HUES48 (cell line): Measurements from ENCODE around the gene ELOB.

ENCODE experiments used
- H3K27ac ChIP-seq: one replicate; pipeline ENCODE4 v1.7.0; 2013; ENCODE audit warnings: low read depth, low read length, inconsistent platforms
- H3K27me3 ChIP-seq: 2 replicates; pipeline ENCODE4 v1.6.1; 2013; ENCODE audit warnings: mild to moderate bottlenecking, low read length; ENCODE audit not compliant: control insufficient read depth, insufficient read depth
- H3K36me3 ChIP-seq: 2 replicates; pipeline ENCODE4 v1.6.1; 2013; ENCODE audit warnings: low read length; ENCODE audit not compliant: control insufficient read depth, insufficient read depth
- H3K4me1 ChIP-seq: 2 replicates; pipeline ENCODE4 v1.6.1; 2013; ENCODE audit warnings: mild to moderate bottlenecking, low read length; ENCODE audit not compliant: control insufficient read depth, insufficient read depth
- H3K4me3 ChIP-seq: 2 replicates; pipeline ENCODE4 v1.5.1; 2013; ENCODE audit warnings: mild to moderate bottlenecking, low read depth, low read length
- H3K9ac ChIP-seq: 2 replicates; pipeline ENCODE4 v1.6.1; 2013; ENCODE audit warnings: mild to moderate bottlenecking, low read depth, low read length, moderate library complexity
- H3K9me3 ChIP-seq: 2 replicates; pipeline ENCODE4 v1.6.1; 2013; ENCODE audit warnings: low read length; ENCODE audit not compliant: control insufficient read depth, insufficient read depth

Gene ELOB

GRCh38 chr16:2769675-2770056 is 7.4 kb downstream of the ELOB start:
- Histone ChIP-seq H3K27me3 (no peaks in the 10 kb centered on the region), H3K36me3 (peaks cover 96% of the 10 kb centered on the region), H3K9me3 (no peaks in the 10 kb centered on the region; the same call in 1 of the 2 replicates), H3K4me1 (no peaks in the 10 kb centered on the region), H3K4me3 (no peak overlapping the region), H3K27ac (no peak overlapping the region), H3K9ac (no peak overlapping the region)

- H3K27me3 ChIP-seq, result no peaks in the 10 kb centered on the region
- no peak overlapping the region for H3K27ac ChIP-seq
- no peak overlapping the region for H3K9ac ChIP-seq
- H3K9me3 ChIP-seq, result no peaks in the 10 kb centered on the region; the same call in 1 of the 2 replicates
- H3K4me3 ChIP-seq, result no peak overlapping the region
- H3K4me1 ChIP-seq, result no peaks in the 10 kb centered on the region
- H3K36me3 ChIP-seq, result peaks cover 96% of the 10 kb centered on the region
Observed at GRCh38 chr16:2769100-2769529, 8.0 kb downstream of the ELOB start.

- Histone ChIP-seq H3K27ac (no peak overlapping the region), H3K9me3 (peaks cover 3% of the 10 kb centered on the region; the same call in 1 of the 2 replicates), H3K4me1 (no peaks in the 10 kb centered on the region), H3K9ac (no peak overlapping the region), H3K4me3 (no peak overlapping the region), H3K36me3 (peaks cover 96% of the 10 kb centered on the region), H3K27me3 (no peaks in the 10 kb centered on the region)
Observed at GRCh38 chr16:2768403-2769089, 8.5 kb downstream of the ELOB start.

- Histone ChIP-seq H3K4me3 (no peak overlapping the region), H3K4me1 (no peaks in the 10 kb centered on the region), H3K27ac (no peak overlapping the region), H3K36me3 (peaks cover 96% of the 10 kb centered on the region), H3K9me3 (peaks cover 10% of the 10 kb centered on the region; the same call in 1 of the 2 replicates), H3K9ac (no peak overlapping the region), H3K27me3 (no peaks in the 10 kb centered on the region)
Observed at GRCh38 chr16:2767891-2768290, 9.2 kb downstream of the ELOB start.

DNA sequence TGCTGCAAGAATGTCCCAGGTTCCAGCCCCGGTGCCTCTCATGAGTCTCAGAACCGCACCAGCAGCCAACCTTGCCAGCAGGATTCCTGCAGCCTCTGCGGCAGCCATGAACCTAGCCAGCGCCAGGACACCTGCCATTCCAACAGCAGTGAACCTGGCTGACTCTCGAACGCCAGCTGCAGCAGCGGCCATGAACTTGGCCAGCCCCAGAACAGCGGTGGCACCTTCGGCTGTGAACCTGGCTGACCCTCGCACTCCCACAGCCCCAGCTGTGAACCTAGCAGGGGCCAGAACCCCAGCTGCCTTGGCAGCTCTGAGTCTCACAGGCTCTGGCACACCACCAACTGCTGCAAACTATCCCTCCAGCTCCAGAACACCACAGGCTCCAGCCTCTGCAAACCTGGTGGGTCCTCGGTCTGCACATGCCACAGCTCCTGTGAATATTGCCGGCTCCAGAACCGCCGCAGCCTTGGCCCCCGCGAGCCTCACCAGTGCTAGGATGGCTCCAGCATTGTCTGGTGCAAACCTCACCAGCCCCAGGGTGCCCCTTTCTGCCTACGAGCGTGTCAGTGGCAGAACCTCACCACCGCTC is 9.8 kb downstream of the ELOB start:
- Histone ChIP-seq H3K4me3 (no peak overlapping the region), H3K36me3 (peaks cover 99% of the 10 kb centered on the region), H3K27ac (no peak overlapping the region), H3K9me3 (peaks cover 16% of the 10 kb centered on the region), H3K27me3 (no peaks in the 10 kb centered on the region), H3K9ac (no peak overlapping the region), H3K4me1 (no peaks in the 10 kb centered on the region)

DNA sequence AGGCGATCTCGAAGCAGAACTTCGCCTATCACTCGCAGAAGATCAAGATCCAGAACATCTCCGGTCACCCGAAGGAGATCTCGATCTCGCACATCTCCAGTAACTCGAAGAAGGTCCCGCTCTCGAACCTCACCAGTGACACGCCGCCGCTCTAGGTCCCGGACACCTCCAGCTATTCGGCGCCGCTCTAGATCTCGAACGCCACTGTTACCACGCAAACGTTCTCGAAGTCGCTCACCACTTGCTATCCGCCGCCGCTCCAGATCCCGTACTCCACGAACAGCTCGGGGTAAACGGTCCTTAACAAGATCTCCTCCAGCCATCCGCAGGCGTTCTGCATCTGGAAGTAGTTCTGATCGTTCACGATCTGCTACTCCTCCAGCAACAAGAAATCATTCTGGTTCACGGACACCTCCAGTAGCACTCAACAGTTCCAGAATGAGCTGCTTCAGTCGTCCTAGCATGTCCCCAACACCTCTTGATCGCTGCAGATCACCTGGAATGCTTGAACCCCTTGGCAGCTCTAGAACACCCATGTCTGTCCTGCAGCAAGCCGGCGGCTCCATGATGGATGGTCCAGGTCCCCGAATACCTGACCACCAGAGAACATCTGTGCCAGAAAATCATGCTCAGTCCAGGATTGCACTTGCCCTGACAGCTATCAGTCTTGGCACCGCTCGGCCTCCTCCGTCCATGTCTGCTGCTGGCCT is 10.5 kb downstream of the ELOB start:
- no peak overlapping the region for H3K27ac ChIP-seq
- H3K36me3 ChIP-seq, result peaks cover 99% of the 10 kb centered on the region
- H3K27me3 ChIP-seq, result no peaks in the 10 kb centered on the region
- H3K4me3 ChIP-seq, result no peak overlapping the region
- peaks cover 19% of the 10 kb centered on the region for H3K9me3 ChIP-seq
- H3K4me1 ChIP-seq, result no peaks in the 10 kb centered on the region
- no peak overlapping the region for H3K9ac ChIP-seq

DNA sequence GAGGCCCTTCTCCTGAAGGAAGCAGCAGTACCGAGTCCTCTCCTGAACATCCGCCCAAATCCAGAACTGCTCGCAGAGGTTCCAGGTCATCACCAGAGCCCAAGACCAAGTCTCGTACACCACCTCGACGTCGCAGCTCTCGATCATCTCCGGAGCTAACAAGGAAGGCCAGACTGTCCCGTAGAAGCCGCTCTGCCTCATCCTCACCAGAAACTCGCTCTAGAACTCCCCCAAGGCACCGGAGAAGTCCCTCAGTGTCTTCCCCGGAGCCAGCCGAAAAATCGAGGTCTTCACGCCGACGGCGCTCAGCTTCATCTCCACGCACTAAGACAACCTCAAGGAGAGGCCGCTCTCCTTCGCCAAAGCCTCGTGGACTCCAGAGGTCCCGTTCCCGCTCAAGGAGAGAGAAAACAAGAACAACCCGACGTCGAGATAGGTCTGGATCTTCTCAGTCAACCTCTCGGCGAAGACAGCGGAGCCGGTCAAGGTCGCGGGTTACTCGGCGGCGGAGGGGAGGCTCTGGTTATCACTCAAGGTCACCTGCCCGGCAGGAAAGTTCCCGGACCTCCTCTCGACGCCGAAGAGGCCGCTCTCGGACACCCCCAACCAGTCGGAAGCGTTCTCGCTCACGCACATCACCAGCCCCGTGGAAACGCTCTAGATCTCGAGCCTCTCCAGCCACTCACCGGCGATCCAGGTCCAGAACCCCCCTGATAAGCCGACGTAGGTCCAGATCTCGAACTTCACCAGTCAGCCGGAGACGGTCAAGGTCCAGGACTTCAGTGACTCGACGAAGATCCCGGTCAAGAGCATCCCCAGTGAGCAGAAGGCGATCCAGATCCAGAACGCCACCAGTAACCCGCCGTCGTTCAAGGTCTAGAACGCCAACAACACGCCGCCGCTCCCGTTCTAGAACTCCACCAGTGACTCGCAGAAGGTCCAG is 11.3 kb downstream of the ELOB start:
- no peak overlapping the region for H3K4me3 ChIP-seq
- no peak overlapping the region for H3K27ac ChIP-seq
- no peaks in the 10 kb centered on the region for H3K27me3 ChIP-seq
- H3K4me1 ChIP-seq, result no peaks in the 10 kb centered on the region
- peaks cover 19% of the 10 kb centered on the region for H3K9me3 ChIP-seq
- H3K36me3 ChIP-seq, result peaks cover 100% of the 10 kb centered on the region
- H3K9ac ChIP-seq, result no peak overlapping the region

GRCh38 chr16:2764718-2765117 is 12.4 kb downstream of the ELOB start:
- Histone ChIP-seq H3K27me3 (no peaks in the 10 kb centered on the region), H3K9ac (no peak overlapping the region), H3K36me3 (peaks cover 100% of the 10 kb centered on the region), H3K27ac (no peak overlapping the region), H3K4me3 (no peak overlapping the region), H3K4me1 (no peaks in the 10 kb centered on the region), H3K9me3 (peaks cover 19% of the 10 kb centered on the region)

DNA sequence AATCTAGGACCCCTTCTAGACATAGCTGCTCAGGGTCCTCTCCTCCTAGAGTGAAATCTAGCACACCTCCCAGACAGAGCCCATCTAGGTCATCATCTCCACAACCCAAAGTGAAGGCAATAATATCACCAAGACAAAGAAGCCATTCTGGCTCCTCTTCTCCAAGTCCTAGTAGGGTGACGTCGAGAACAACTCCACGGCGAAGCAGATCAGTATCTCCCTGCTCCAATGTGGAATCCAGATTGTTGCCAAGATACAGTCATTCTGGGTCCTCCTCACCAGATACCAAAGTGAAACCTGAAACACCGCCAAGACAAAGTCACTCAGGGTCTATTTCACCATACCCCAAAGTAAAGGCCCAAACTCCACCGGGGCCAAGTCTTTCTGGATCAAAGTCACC is 13.9 kb downstream of the ELOB start:
- no peak overlapping the region for H3K4me3 ChIP-seq
- H3K27ac ChIP-seq, result no peak overlapping the region
- no peak overlapping the region for H3K9ac ChIP-seq
- H3K9me3 ChIP-seq, result peaks cover 19% of the 10 kb centered on the region
- no peaks in the 10 kb centered on the region for H3K4me1 ChIP-seq
- H3K27me3 ChIP-seq, result no peaks in the 10 kb centered on the region
- peaks cover 100% of the 10 kb centered on the region for H3K36me3 ChIP-seq

- H3K4me1 ChIP-seq, result no peaks in the 10 kb centered on the region
- H3K4me3 ChIP-seq, result no peak overlapping the region
- no peak overlapping the region for H3K27ac ChIP-seq
- peaks cover 100% of the 10 kb centered on the region for H3K36me3 ChIP-seq
- H3K9me3 ChIP-seq, result peaks cover 19% of the 10 kb centered on the region
- H3K9ac ChIP-seq, result no peak overlapping the region
- no peaks in the 10 kb centered on the region for H3K27me3 ChIP-seq
Observed at GRCh38 chr16:2762711-2763110, 14.4 kb downstream of the ELOB start.
